NCI-H1092 (cell line): Measurements from ENCODE around the gene GAA.

Experiments
- DNase-seq: peaks from one replicate; lab custom pipeline; 2025; lab: John Stamatoyannopoulos, UW

Gene GAA

DNA sequence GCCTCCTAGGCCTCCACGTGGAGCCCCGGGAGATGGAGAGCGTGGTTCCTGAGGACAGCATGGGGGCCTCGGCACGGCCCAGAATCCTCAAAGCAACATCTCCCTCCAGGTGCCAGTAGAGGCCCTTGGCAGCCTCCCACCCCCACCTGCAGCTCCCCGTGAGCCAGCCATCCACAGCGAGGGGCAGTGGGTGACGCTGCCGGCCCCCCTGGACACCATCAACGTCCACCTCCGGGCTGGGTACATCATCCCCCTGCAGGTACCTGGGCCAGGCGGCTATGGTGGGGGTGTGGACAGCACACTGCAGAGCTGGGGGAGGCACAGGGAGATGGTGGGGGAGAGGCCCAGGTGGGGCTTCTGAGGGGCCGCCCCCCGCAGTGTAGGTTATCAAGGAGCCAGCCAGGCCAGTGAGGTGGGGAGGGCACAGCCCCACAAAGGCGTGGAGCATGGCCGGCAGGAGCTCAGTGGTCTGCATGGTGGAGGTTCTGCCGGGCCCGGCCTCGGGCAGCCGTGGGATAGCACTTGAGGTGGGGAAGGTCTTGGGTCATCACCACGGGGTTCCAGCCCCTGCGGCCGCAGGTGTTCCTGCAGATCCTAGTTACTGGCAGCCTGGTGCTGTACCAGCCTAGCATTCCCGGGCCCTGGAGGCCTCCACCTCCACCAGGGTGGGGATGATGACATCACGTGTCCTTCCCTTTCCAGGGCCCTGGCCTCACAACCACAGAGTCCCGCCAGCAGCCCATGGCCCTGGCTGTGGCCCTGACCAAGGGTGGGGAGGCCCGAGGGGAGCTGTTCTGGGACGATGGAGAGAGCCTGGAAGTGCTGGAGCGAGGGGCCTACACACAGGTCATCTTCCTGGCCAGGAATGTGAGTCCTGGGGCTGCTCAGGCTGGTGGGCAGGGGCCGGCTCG is 16.4 kb downstream of the GAA start:
- DNase-seq = no peak

DNA sequence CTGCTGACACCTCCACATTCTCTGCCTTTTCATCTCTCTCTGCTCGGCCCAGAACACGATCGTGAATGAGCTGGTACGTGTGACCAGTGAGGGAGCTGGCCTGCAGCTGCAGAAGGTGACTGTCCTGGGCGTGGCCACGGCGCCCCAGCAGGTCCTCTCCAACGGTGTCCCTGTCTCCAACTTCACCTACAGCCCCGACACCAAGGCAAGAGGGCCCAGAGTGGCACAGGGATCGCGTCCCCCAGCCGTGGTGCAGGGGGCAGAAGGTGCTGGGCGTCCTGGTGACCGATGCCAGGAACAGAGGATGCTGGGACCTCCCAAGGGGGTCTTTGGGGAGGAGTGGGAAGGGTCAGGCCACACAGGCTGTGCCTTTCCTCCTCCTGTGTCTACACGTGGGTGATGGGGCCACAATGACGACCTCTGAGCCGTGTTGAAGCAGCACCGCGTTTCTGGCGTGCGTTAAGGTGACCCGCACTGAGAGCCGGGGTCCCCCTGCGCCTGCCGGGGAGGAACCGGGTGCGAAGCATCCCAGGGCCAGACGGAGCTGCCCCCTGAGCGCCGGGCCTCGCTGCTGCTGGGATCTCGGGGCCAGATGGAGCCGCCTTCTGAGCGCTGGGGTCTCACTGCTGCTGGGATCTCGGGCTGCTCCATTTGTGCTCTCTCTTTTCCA is 17.4 kb downstream of the GAA start:
- no peak for DNase-seq

DNA sequence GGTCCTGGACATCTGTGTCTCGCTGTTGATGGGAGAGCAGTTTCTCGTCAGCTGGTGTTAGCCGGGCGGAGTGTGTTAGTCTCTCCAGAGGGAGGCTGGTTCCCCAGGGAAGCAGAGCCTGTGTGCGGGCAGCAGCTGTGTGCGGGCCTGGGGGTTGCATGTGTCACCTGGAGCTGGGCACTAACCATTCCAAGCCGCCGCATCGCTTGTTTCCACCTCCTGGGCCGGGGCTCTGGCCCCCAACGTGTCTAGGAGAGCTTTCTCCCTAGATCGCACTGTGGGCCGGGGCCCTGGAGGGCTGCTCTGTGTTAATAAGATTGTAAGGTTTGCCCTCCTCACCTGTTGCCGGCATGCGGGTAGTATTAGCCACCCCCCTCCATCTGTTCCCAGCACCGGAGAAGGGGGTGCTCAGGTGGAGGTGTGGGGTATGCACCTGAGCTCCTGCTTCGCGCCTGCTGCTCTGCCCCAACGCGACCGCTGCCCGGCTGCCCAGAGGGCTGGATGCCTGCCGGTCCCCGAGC is 17.9 kb downstream of the GAA start:
- no peak for DNase-seq

DNA sequence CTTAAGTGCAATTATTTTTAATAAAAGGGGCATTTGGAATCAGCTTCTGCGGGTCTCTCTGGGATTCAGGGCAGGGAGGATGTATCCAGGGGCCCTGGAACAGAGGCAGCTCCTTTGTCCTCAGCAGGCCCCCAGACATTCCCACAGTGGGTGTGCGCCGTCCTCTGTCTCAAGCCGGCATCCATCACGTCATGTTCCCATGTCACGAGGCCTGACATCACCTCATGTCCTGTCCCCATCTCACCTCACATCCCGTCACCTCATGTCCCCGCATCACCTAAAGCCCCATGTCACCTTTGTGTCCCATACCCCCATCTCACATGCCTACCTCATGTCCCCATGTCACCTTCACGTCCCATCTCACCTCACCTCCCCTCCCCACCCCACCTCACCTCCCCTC is 18.5 kb downstream of the GAA start:
- DNase-seq = no peak

DNA sequence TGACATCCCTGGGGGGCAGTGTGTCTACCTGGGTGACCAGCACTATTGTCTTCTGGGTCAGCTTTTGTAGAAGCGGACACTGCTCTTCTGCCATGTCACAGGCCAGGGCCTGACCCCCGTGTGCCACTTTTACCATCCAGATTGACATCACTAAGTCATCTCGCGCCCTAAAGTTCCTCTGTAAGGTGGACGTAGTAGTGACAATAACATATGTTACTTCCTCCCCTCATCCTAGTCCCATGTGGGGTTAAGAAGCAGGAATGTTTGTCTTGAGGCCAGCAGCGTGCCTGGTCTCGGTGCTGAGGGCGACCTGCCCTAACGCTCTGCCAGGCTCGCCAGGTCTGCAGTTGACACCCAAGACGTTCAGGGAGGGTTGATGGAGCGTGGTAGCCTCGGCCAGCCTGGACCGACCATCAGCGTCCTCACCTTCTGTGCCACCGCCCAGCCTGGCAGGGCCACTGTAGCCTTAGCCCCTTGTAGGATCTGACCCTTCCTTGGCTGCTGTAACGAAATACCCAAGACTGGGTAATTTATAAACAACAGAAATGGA is 20.7 kb downstream of the GAA start:
- no peak for DNase-seq

DNA sequence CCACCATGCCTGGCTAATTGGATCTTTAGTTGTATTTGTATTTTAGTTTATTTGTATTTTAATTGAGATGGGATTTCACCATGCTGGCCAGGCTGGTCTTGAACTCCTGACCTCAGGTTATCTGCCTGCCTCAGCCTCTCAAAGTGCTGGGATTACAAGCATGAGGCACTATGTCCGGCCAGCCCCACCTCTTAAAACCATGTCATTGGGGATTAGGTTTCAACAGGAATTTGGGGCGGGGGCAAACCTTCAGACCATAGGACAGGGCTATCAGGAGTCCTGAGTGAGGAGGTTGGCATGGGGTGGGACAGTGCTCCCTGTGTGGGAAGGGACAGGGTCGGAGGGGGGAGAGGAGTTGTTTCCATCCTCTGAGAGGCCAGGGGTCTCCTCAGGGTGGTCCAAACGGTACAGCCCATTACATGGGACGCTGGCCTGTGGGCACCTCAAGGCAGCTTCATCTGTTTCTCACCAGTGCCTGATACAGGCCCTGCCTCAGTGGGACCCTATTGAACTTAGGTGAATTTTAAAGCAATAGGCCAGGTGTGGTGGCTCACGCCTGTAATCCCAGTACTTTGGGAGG is 21.6 kb downstream of the GAA start:
- no peak for DNase-seq

DNA sequence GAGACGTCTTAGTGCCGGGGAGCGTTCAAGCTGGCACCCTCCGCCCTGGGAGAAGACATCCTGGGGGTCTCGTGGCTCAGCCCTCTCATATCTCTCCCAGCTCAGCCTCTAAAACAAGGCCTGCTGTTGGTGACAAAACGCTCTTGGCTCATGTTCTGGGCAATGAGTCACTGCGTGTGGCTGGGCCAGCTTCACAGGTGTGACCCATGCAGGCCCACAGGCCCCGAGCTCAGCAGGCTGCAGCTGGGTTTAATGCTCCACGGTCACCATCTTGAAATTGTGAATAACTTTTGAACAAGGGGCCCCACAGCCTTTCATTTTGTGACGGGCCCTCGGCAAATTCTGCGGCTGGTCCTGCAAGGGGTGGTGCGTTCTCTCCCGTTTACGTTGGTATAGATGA is 22.4 kb downstream of the GAA start:
- DNase-seq = no peak

DNA sequence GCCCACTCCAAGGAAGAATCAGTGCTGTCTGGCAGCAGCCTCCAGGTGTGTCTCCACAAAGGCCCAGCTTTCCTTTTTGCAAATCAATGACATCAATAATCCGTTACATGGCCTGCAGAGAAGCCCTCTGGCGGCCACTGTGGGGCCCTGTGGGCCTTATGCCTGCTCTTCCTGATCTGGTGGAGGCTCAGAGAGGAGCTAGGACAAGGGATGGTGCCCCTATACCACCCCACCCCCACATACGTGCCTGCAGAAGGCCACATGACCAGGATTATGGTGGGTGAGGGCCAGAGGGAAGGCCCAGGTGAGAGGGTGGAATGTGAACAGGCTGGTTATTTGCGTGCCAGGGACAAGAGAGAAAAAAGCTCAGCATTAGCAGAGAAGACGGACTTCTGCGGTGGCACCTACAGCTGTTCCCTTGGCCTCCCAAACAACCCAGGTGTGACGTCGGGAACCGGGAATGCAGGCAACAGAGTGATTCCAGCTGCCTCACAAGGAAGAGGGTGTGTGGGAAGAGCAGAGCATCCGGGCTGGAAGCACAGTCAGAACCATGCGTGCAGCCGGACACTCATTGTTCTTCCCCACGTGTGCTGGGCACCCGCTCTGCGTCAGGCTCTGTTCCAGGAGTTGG is 23.1 kb downstream of the GAA start:
- DNase-seq = no peak

DNA sequence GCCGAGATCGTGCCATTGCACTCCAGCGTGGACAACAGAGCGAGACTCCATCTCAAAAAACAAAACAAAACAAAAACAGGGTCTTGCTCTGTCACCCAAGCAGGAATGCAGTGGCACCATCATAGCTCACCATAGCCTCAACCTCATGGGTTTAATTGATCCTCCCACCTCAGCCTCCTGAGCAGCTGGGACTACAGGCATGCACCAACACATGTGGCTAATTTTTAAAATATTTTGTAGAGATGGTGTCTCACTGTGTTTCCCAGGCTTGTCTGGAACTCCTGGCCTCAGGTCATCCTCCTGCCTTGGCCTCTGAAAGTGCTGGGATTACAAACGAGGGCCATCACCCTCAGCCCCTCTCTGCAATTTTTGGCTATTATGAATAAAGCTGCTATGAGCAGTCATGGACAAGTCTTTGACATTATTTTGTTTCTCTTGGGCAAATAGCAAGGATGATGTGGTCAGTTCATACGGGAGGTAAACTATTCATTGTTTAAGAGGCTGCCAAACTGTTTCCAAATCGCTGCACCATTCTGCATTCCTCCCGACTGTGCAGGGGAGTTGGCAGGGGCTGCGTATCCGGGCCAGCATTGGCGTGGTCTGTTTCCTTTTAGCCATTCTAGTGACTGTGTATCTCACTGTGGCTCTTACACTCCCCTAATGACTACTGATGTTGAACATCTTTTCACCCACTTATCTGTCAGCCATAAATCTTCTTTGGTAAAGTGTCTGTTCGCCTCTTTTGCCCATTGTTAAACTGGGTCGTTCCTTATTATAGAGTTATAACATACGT is 24.5 kb downstream of the GAA start:
- DNase-seq = no peak

DNA sequence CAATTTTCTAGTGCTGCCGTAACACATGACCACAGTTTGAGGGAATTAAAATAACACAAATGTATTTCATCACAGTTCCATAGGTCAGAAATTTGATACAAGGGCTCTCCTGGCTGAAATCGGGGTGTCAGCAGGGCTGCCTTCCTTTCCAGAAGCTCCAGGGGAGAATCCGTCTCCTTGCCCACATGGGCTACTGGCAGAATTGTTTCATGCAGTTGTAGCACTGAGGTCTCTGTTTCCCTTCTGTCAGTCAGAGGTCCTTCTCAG is 25.0 kb downstream of the GAA start:
- no peak for DNase-seq

DNA sequence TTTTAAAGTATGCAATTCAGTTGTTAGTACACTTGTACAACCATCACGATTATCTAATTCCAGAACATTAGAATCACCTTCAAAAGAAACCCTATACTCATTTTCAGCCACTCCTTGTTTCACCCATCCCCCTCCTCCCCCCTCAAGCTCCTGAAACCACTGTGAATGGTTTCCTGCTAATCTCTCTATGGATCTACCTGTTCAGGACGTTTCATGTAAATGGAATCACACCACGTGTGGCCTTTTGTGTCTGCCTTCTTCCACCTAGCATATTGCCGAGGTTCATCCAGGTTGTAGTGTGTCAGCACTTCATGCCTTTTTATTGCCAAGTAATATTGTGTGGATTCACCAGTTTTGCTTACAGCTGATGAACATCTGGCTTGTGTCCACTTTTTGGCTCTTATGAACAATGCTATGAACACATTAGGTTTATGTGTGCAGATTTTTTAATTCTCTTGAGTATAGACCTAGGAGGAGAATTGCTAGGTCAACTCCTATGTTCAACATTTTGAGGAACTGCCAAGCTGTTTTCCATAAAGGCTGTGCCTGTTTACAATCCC is 27.7 kb downstream of the GAA start:
- DNase-seq = no peak

DNA sequence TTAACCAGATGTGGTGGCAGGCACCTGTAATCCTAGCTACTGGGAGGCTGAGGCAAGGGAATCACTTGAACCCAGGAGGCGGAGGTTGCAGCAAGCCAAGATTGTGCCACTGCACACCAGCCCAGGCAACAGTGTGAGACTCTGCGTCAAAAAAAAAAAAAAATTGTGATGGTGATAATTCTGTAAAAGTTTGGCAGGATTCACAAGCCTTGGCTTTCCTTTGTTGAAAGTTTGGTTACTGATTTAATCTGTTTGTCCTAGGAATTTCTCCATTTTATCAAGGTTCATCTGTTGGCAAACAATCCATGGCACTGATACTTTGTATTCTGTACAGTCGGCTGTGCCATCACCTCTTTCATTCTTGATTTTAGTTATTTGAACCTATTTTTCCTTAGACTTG is 29.6 kb downstream of the GAA start:
- DNase-seq = no peak

DNA sequence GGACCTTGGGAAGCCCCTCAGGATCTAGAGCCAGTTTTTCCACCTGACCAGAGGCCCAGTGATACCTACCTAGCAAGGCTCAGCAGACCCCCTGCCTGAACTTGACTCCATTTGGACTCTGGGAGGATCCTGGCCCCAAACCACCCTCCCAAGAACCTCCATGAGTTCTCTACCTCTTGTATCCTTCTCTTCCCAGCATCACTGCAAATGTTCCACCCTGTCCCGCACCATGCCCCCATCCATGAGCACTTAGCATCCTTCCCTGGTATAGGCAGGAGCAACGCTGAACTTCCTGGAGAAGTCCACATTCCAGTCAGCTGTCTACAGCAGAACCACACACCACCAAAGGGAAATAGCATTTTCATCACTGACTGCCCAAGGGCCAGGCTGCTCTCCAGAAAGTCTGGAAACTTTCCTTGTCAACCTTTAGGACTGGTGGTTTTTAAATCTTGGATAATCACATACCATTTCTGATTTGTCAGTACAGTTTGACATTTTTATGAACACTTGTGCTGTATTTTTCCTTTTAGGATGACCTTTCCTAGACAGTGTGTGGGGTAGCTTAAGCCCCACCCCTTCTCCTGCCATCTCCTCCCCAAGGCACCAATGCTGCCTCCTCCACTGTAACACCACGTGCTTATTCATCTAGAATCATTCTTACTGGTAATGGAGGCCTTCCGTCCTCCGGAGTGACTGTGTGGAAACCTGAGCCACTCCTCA is 31.7 kb downstream of the GAA start:
- no peak for DNase-seq

DNA sequence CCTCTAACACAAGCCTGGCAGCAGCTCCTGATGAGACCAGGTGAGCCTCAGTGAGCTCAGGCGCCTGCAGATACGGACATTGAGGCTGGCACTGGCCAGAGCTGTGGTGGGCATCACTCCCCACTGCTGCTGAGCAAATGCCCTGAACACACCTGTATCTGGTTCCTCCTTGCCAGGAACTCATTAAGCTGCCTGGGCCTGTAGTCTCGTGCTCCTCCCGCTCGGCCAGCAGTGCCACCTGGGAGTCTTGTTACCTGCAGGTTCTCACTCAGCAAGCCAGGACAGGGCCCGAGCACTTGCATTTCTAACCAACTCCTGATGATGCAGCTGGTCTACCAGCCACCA is 32.2 kb downstream of the GAA start:
- no peak for DNase-seq

DNA sequence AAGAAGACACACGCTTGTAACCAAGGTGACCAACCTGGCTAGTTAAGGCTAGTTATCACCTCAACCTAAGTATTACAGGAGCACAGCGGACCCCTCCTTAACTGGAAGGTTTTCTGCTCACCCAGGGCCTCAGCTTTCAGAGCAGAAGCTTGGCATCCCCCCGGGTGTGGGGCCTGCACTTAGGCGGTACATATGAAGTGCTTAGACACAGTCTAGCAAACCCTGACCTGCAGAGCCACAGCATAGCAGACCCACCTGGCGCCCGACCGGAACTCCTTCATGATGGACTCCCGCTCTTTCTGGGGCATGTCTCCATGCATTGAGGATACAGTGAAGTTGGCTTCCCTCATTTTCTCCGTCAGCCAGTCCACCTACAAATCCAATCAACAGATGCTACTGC is 35.8 kb downstream of the GAA start:
- no peak for DNase-seq

DNA sequence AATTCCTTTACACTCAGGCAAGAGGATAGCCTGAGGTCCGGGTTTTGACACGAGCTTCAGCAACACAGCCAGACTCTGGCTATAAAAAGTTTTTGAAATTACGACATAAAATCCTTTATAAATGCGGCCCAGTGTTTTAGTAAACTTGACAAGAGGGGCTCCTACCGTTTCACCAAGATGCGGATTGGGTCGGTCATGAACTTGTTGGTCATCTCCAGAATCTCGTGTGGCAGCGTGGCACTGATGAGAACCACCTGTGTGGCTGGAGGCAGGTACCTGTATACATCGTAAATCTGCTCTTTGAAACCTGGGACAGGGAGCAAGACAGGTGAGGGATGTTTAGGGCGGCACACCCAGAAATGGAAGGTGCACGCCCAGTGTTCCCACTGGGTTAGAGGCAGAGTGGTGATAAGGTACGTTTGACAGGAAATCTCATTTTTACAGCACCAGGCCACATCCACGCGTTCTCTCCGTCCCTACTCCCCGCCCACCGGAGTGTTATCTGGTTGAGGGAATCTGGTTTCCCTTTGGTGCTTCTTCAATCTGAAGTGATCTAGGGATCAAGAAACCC is 37.6 kb downstream of the GAA start:
- DNase-seq = no peak

DNA sequence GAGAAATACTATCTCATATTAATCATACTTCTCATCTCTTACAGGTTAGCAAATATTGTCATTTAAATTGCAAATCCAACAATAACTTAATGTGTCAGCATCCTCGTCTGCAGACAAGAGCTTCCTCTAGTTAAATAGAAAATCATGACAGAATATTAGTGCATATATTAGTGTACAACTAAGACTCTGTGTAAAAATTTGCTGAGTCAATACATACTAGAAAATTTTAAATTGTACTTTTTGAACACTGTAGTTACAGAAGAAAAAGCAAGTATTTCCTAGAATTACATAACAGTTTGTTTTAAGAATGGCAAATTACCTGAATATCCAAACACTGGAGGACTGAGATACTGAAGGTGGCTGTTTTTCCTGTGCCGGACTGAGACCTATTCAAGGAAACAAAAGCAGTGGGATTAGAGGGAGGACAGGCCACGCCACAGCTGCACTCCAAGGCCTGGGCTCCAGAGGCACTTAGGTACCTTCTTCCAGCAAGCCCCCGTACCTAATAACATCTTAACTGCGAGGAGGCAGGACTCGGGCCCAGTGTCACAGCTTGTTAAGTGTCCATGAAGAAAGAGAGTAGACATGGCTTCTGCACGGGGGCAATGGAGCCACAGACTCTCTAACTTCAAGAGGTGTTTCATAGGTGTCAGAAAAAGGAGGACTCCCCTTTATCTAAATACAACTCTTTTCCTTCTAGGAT is 40.2 kb downstream of the GAA start:
- no peak for DNase-seq

DNA sequence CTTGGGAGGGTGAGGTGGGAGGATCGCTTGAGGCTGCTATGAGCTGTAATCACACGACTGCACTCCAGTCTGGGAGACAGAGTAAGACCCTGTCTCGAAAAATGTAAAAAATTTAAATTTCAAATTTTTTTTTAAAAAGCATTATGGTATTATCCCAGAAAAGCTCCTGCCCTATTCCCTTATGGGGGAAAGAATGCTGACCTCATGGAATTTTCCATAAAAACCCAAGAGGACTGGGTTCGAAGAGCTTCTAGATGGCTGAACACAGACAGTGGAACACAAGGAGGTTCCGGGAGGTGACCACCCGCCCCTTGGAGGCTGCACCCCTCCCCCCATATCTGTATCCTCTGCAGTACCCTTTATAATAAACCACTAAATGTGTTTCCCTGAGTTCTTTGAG is 41.5 kb downstream of the GAA start:
- no peak for DNase-seq
